GM12878 (cell line): ENCODE data around the gene PLA2G2C. TPM values are rescaled to one million over a fixed set of nuclear protein-coding genes. Genes with fewer than 3 reads are reported as not detected.

ENCODE experiments used
- ATAC-seq: fragments of 200-7000 bp; cut with Tn5 transposase; 3 replicates; pipeline ENCODE4 v1.9.1; 2020; ENCODE audit warnings: mild to moderate bottlenecking, moderate library complexity
- BruUV-seq: library from RNA; stranded (reverse); fragments of 400-500 nt; replicated peaks from 2 replicates; lab custom pipeline; 2021; lab: Mats Ljungman, UMichigan
- CTCF ChIA-PET: fragments of 300-600 bp; sonication (Branson Sonifier 250); formaldehyde crosslinking; extraction: SDS; loops from one replicate; lab custom pipeline; 2021; ENCODE audit warnings: inconsistent platforms; lab: Yijun Ruan, JAX
- POLR2A ChIA-PET: fragments of 350-600 bp; formaldehyde crosslinking; extraction: SDS; loops from one replicate; lab custom pipeline; 2021; ENCODE audit warnings: inconsistent platforms; lab: Charles Lee
- RAD21 ChIA-PET: fragments of 300-600 bp; sonication (Branson Sonifier 250); formaldehyde crosslinking; loops from one replicate; lab custom pipeline; 2023; ENCODE audit warnings: antibody characterized with exemption; ENCODE audit not compliant: unreplicated experiment; lab: Charles Lee
- SMC1A ChIA-PET: fragments of 300-600 bp; sonication (Branson Sonifier 250); formaldehyde crosslinking; loops from one replicate; lab custom pipeline; 2023; ENCODE audit not compliant: unreplicated experiment, uncharacterized antibody; lab: Charles Lee
- DNase-seq: peaks from one replicate; pipeline ENCODE4 v3.0.0-alpha.2; 2011; ENCODE audit warnings: low read depth, low spot score
- FAIRE-seq: peaks from 3 replicates; lab custom pipeline; 2011; peaks lifted over from hg19 to GRCh38; lab: Jason Lieb, UNC
- H2AFZ ChIP-seq: 2 replicates; pipeline ENCODE4 v1.6.0; 2011; ENCODE audit warnings: low read depth, low read length, control low read depth; ENCODE audit not compliant: control insufficient read depth
- H3K27ac ChIP-seq: 2 replicates; pipeline ENCODE4 v1.5.1; 2011; ENCODE audit warnings: control low read depth; ENCODE audit not compliant: control insufficient read depth, insufficient read depth
- H3K27me3 ChIP-seq, 2 experiments: replicated peaks in 1 of 2; 2 replicates each; pipeline versions ENCODE4 v1.6.0 to v1.6.1; 2011; ENCODE audit warnings: low read length in 1 of 2; ENCODE audit not compliant: control insufficient read depth in 2 of 2, insufficient read depth in 2 of 2
- H3K36me3 ChIP-seq, 2 experiments: 2 replicates each; pipeline ENCODE4 v1.5.1; 2011; ENCODE audit warnings: low read length in 1 of 2; ENCODE audit not compliant: control insufficient read depth in 2 of 2, insufficient read depth in 2 of 2
- H3K4me1 ChIP-seq: 2 replicates; pipeline ENCODE4 v1.6.1; 2011; ENCODE audit warnings: mild to moderate bottlenecking, low read length, moderate library complexity, mixed read lengths; ENCODE audit not compliant: control insufficient read depth, insufficient read depth
- H3K4me2 ChIP-seq: 2 replicates; pipeline ENCODE4 v1.6.0; 2011; ENCODE audit warnings: control low read depth; ENCODE audit not compliant: control insufficient read depth, insufficient read depth
- H3K4me3 ChIP-seq: fragments of 200-600 bp; sonication (generic); 2 replicates; pipeline ENCODE4 v1.5.1; 2016
- H3K79me2 ChIP-seq: 2 replicates; pipeline ENCODE4 v1.6.0; 2011; ENCODE audit warnings: low read length; ENCODE audit not compliant: control insufficient read depth, insufficient read depth
- H3K9ac ChIP-seq: 2 replicates; pipeline ENCODE4 v1.8.0; 2011; ENCODE audit warnings: low read length, control low read depth, mixed read lengths; ENCODE audit not compliant: control insufficient read depth, insufficient read depth
- H3K9me3 ChIP-seq: replicated peaks from 3 replicates; pipeline ENCODE4 v1.5.1; 2011; ENCODE audit warnings: mild to moderate bottlenecking, low read length; ENCODE audit not compliant: control insufficient read depth, insufficient read depth
- H4K20me1 ChIP-seq: 2 replicates; pipeline ENCODE4 v1.6.0; 2011; ENCODE audit not compliant: control insufficient read depth, insufficient read depth
- CHD1 ChIP-seq: IDR thresholded peaks from 2 replicates; pipeline ENCODE4 v1.6.1; 2012; ENCODE audit warnings: low read depth, low read length, improper control_type of control experiment
- E2F4 ChIP-seq: IDR thresholded peaks from 2 replicates; pipeline ENCODE4 v1.6.1; 2012; ENCODE audit warnings: low read depth, low read length, improper control_type of control experiment
- E4F1 ChIP-seq: fragments of 450-650 bp; IDR thresholded peaks from 2 replicates; pipeline ENCODE4 v1.6.1; 2018; ENCODE audit warnings: borderline replicate concordance, mild to moderate bottlenecking; ENCODE audit not compliant: partially characterized antibody
- EZH2 ChIP-seq: IDR thresholded peaks from 2 replicates; pipeline ENCODE4 v1.6.1; 2012; ENCODE audit warnings: low read depth, mild to moderate bottlenecking, control low read depth, inconsistent platforms, low read length, borderline replicate concordance; ENCODE audit not compliant: control insufficient read depth
- IRF3 ChIP-seq: fragments of 450-650 bp; IDR thresholded peaks from 2 replicates; pipeline ENCODE4 v1.6.1; 2014; ENCODE audit warnings: mild to moderate bottlenecking
- JUND ChIP-seq: IDR thresholded peaks from 2 replicates; pipeline ENCODE4 v1.6.1; 2012; ENCODE audit warnings: low read depth, mild to moderate bottlenecking, low read length, improper control_type of control experiment, moderate library complexity
- KDM1A ChIP-seq: fragments of 200-600 bp; sonication (generic); IDR thresholded peaks from 2 replicates; pipeline ENCODE4 v1.6.1; 2016; ENCODE audit warnings: borderline replicate concordance
- MTA3 ChIP-seq: IDR thresholded peaks from 2 replicates; pipeline ENCODE4 v1.6.1; 2012; ENCODE audit warnings: low read length, inconsistent platforms, borderline replicate concordance
- NFYB ChIP-seq: IDR thresholded peaks from 2 replicates; pipeline ENCODE4 v1.6.1; 2011; ENCODE audit warnings: low read depth, mild to moderate bottlenecking, low read length, improper control_type of control experiment, moderate library complexity; ENCODE audit not compliant: insufficient read depth
- NR2F1 ChIP-seq: fragments of 450-650 bp; conservative IDR thresholded peaks from 2 replicates; pipeline ENCODE4 v1.6.1; 2017; ENCODE audit warnings: mild to moderate bottlenecking
- POU2F2 ChIP-seq: IDR thresholded peaks from 3 replicates; pipeline ENCODE4 v1.6.1; 2011; ENCODE audit warnings: low read depth, mild to moderate bottlenecking, low read length, borderline replicate concordance
- SKIL ChIP-seq: fragments of 450-650 bp; IDR thresholded peaks from 2 replicates; pipeline ENCODE4 v1.6.1; 2017; ENCODE audit warnings: mild to moderate bottlenecking, low read depth, inconsistent platforms; ENCODE audit not compliant: poor library complexity, severe bottlenecking
- SUZ12 ChIP-seq: fragments of 200-600 bp; sonication (generic); IDR thresholded peaks from one replicate; pipeline ENCODE4 v1.6.1; 2018; ENCODE audit warnings: antibody characterized with exemption, mild to moderate bottlenecking; ENCODE audit not compliant: unreplicated experiment
- TCF12 ChIP-seq: IDR thresholded peaks from 2 replicates; pipeline ENCODE4 v1.6.1; 2011; ENCODE audit warnings: low read depth, mild to moderate bottlenecking, low read length
- ZNF207 ChIP-seq: fragments of 450-650 bp; IDR thresholded peaks from 2 replicates; pipeline ENCODE4 v1.6.1; 2014; ENCODE audit warnings: antibody characterized with exemption, mild to moderate bottlenecking, borderline replicate concordance
- ZSCAN29 ChIP-seq: fragments of 450-650 bp; IDR thresholded peaks from 2 replicates; pipeline ENCODE4 v1.6.1; 2017; ENCODE audit warnings: mild to moderate bottlenecking, moderate library complexity
- WGBS: methylation state at CpG from one replicate; pipeline ENCODE4 v1.1.6; 2016; ENCODE audit warnings: low lambda C conversion rate; ENCODE audit not compliant: insufficient replicate concordance, insufficient coverage; ENCODE audit errors: missing lambda C conversion rate; 5-methylcytosine and 5-hydroxymethylcytosine counted together
- in situ Hi-C: fragments of 300-500 bp; cut with MboI; formaldehyde crosslinking; loops from 9 replicates; pipeline ENCODE4 v1.14.3; 2018; ENCODE audit warnings: mixed read lengths
- intact Hi-C: fragments of 100-400 bp; cut with micrococcal nuclease; formaldehyde crosslinking; loops from one replicate; pipeline ENCODE4 v1.14.2; 2022; ENCODE audit not compliant: unreplicated experiment
- polyA plus RNA-seq, 11 experiments: library from polyadenylated mRNA; depleted of rRNA in 4 of 11; unstranded in 6 of 11; stranded (reverse) in 5 of 11; fragments of >200 nt; fragmentation: Nextera tagmentation in 4 of 11; fragmentation: Illumina TruSeq in 1 of 11; extraction: Ambion mirVana in 4 of 11; extraction: Trizol in 1 of 11; gene quantifications; 1 replicate in 1 of 11; 2 replicates in 10 of 11; pipeline versions ENCODE4 v1.2.1 to v1.2.3, GENCODE V29; 2011 to 2016; ENCODE audit warnings: inconsistent platforms in 2 of 11, missing spikeins in 2 of 11, low read depth in 1 of 11
- total RNA-seq, 4 experiments: library from RNA; depleted of rRNA in 3 of 4; stranded (reverse); fragments of >200 nt in 3 of 4; fragmentation: Illumina TruSeq in 1 of 4; extraction: Trizol in 1 of 4; gene quantifications; 2 replicates each; pipeline versions ENCODE4 v1.2.1 to v1.2.3, GENCODE V29; 2013 to 2021

PLA2G2C gene
- total and polyA plus RNA-seq, 10 of the 15 experiments (the other 5 are each of a cell fraction or from before 2014, with no cell fraction given), result 0.05 TPM; not detected in 9

- H3K79me2 ChIP-seq, result no peaks in the 10 kb centered on the region
- in situ Hi-C loops, result no loop called here
- no peak overlapping the region for H3K9ac ChIP-seq
- no peaks in the 10 kb centered on the region for H3K4me1 ChIP-seq
- no peak overlapping the region for H2AFZ ChIP-seq
- DNase-seq, result no peak
- H4K20me1 ChIP-seq, result no peaks in the 10 kb centered on the region
- ChIA-PET POLR2A (no interaction called here), RAD21 (no interaction called here), CTCF (interaction anchor here (2.0 kb wide), 1 partner anchor 33 kb away, joined by 5 read pairs; no protein-coding TSS in a partner anchor), SMC1A (interaction anchor here (1.2 kb wide), 1 partner anchor 9 kb away, joined by 3 read pairs; no protein-coding TSS in a partner anchor)
- no peak for ATAC-seq
- peaks cover 10% of the 10 kb centered on the region; the same call in 1 of the 3 replicates for H3K9me3 ChIP-seq
- intact Hi-C loops, result no loop called here
- H3K36me3 ChIP-seq, result no peaks in the 10 kb centered on the region
- 0% methylated on average over 1 of the region's 1 CpG for WGBS
- FAIRE-seq, result no peak
- no peak overlapping the region for H3K27ac ChIP-seq
- no TSS peak for BruUV-seq
- H3K4me3 ChIP-seq, result no peak overlapping the region
- TF ChIP-seq POU2F2, result no peak
- TF ChIP-seq SKIL, result no peak
- TF ChIP-seq E4F1, result no peak
- TF ChIP-seq JUND, result no peak
- no peak for TF ChIP-seq ZNF207
- no peak for TF ChIP-seq NFYB
- no peak for TF ChIP-seq NR2F1
- no peak for TF ChIP-seq CHD1
- TF ChIP-seq TCF12, result no peak
- TF ChIP-seq EZH2, result no peak
- TF ChIP-seq MTA3, result no peak
- TF ChIP-seq E2F4, result no peak
- no peak for TF ChIP-seq ZSCAN29
- no peak for TF ChIP-seq KDM1A
- TF ChIP-seq SUZ12, result no peak
- no peak for TF ChIP-seq IRF3
- TF ChIP-seq, all 136 proteins: peak for 0
- no peaks in the 10 kb centered on the region; a peak in 1 of 4 replicates for H3K27me3 ChIP-seq
- H3K4me2 ChIP-seq, result no peak overlapping the region
Measured at GRCh38 chr1:20160034-20160433, 26.3 kb downstream of the PLA2G2C start.
